ENCODE results near the gene LHPP.

LHPP gene

DNA sequence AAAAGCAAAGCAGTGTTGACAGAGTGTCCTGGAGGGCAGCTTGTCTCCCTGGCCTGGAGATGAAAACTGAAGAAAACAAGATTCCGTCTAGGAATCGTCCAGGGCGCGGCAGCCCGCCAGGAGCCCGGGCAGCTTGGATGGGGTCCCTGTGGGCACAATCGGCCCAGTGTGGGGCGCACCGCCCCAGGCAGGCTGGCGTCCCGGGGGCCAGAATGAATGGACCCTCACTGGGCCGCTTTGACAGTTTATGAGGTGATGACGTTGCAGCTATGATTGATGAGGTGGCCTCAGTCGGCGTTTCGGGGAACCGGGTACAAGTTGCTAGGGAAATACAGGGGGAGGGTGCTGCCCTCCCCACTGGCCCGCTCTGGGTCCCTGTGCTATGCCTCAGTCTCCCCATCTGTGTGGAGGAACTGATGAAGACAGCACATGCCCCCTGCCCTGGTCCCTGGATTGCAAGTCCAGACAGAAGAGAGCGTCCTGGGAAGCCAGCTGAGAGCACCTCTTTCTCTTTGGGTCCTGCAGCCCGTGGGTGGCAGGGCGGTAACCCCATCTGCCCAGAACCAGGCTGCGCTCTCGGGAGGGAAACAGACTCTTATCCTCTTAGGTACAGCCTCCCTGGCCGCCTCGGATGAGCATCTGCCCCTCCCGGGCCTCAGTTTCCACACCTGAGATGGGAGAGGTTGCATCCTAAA lies 131.3 kb downstream of the LHPP start:
- in situ Hi-C loops (cut with MboI; ENCODE audit: low sequenced_read_pairs): no loop called here
- no peaks in the 10 kb centered on the region for H3K27me3 ChIP-seq (ENCODE audit: low read depth)
- H3K4me3 ChIP-seq: no peak overlapping the region
- no peaks in the 10 kb centered on the region for H3K4me1 ChIP-seq
- no peak for DNase-seq (ENCODE audit: low spot score in 2 of 2)
- no peaks in the 10 kb centered on the region for H3K36me3 ChIP-seq (replicated peaks)
- 0 out of 2 replicates have a peak, but pooled peaks cover 2% of the 10 kb centered on the region for H3K9me3 ChIP-seq

DNA sequence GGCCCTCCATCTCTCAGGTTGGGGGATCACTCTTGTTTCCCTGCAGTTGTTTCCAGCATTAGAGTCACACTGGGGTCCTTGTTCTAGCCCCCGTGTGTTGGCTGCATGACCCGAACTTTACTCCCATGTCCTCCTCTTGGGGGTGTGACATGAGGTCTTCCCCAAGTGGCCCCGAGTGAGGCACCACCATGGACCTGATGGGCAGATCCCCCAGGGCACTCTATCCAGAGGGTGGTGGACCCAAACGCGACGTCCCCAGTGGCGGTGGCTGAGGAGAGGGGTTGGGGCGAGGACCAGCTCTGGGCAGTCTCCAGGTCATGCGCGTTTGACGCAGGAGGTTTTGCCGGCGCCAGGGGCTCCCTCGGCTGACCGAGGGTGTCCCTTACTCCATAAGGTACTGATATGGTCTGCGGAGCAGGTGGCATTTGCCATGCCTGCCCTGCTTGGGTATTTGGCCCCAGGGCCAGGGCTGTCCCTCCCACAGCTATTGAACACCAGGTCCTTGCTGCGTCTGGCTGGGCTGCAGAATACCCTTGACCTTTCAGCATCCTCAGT lies 131.9 kb downstream of the LHPP start:
- no peaks in the 10 kb centered on the region for H3K36me3 ChIP-seq (replicated peaks)
- H3K9me3 ChIP-seq: 0 out of 2 replicates have a peak, but pooled peaks cover 2% of the 10 kb centered on the region
- no peaks in the 10 kb centered on the region for H3K27me3 ChIP-seq (ENCODE audit: low read depth)
- DNase-seq (ENCODE audit: low spot score in 2 of 2): no peak
- H3K4me1 ChIP-seq: no peaks in the 10 kb centered on the region
- H3K4me3 ChIP-seq: no peak overlapping the region
- in situ Hi-C loops (cut with MboI; ENCODE audit: low sequenced_read_pairs): no loop called here

DNA sequence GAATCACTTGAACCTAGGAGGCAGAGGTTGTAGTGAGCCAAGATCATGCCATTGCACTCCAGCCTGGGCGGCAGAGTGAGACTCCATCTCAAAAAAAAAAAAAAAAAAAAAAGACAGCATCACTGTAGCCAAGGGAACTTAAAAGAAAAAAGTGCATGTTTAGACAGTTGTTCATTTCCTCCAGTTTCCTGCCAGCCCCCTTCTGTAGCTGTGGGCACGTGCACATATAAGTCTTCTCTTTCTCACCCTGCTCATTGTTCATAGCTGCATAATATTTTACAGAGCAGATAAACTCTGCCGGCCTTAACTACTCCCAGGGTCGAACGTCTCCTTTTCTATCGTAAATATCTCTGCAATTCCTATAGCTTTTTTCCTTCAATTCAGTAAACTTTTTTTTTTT lies 132.6 kb downstream of the LHPP start:
- DNase-seq (ENCODE audit: low spot score in 2 of 2): no peak
- in situ Hi-C loops (cut with MboI; ENCODE audit: low sequenced_read_pairs): no loop called here
- H3K9me3 ChIP-seq: 0 out of 2 replicates have a peak, but pooled peaks cover 2% of the 10 kb centered on the region
- no peak overlapping the region for H3K4me3 ChIP-seq
- H3K4me1 ChIP-seq: no peaks in the 10 kb centered on the region
- H3K27me3 ChIP-seq (ENCODE audit: low read depth): no peaks in the 10 kb centered on the region
- no peaks in the 10 kb centered on the region for H3K36me3 ChIP-seq (replicated peaks)

DNA sequence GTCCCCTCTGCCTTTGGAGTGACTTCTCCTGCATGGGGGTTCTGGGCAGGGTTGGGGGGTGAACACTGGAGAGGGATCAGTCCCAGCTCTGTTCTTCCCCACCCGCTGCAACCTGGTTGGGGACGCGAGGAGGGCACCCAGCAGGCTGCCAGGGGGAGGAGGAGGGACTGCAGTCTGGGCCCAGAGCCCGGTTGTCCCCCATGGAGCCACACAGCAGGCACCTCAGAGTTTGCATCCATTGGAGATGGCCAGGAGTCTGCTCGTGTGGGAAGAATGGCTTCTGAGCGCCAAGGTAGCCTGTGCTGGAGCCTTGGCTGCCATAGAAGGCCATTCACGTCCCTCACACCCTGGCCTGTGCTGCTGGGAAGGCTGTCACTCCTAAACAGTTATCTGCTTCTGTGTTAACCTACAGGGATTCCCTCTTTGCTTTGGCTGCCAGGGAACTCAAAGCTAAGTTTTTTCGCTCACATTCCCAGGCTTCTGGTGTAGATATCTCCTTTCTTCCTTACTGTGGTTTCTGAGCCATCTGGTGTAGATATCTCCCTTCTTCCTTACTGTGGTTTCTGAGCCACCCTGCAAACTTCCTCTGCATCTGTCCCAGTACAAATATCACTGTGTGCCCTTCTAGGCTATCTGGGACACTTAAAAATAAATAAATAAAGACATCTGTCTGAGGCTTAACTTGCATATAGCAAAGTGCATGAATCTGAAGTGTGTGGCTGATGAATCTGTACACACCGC lies 133.7 kb downstream of the LHPP start:
- no peak for DNase-seq (ENCODE audit: low spot score in 2 of 2)
- H3K9me3 ChIP-seq: 0 out of 2 replicates have a peak, but pooled peaks cover 2% of the 10 kb centered on the region
- H3K4me3 ChIP-seq: no peak overlapping the region
- H3K27me3 ChIP-seq (ENCODE audit: low read depth): no peaks in the 10 kb centered on the region
- no peaks in the 10 kb centered on the region for H3K4me1 ChIP-seq
- H3K36me3 ChIP-seq (replicated peaks): no peaks in the 10 kb centered on the region
- in situ Hi-C loops (cut with MboI; ENCODE audit: low sequenced_read_pairs): no loop called here

DNA sequence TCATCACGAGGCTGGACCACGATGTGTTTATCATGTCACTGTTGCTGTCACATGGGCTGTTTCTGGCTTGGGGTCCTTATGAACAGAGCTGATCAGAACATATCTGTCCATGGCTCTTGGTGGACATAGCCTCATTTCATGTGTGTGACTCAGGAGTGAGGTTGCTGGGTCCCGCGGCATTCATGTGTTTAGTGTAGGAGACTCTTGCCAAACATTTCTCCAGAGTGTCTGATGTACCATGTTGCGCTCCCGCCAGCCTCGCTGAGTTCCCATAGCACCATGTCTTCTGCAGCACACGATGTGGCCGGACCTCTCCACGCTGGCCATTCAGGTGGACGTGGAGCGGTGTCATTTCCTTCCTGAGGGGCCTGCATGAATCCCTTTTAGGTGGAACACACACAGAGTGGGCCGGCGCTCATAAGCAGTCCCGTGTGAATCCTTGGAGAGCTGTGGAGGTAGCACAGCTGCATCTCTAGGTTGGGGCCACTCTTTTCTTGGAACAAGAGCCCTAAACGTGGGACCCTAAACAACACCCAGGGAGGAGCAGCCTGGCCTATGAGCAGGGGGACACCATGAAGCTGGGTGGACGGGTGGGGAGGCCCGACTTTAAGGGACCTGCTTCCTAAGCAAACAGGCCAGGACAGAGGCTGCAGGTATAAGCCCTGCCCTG lies 134.6 kb downstream of the LHPP start:
- DNase-seq (ENCODE audit: low spot score in 2 of 2): no peak
- no peaks in the 10 kb centered on the region for H3K27me3 ChIP-seq (ENCODE audit: low read depth)
- no peaks in the 10 kb centered on the region for H3K36me3 ChIP-seq (replicated peaks)
- H3K4me3 ChIP-seq: no peak overlapping the region
- no peaks in the 10 kb centered on the region for H3K4me1 ChIP-seq
- in situ Hi-C loops (cut with MboI; ENCODE audit: low sequenced_read_pairs): no loop called here
- H3K9me3 ChIP-seq: 0 out of 2 replicates have a peak, but pooled peaks cover 2% of the 10 kb centered on the region

DNA sequence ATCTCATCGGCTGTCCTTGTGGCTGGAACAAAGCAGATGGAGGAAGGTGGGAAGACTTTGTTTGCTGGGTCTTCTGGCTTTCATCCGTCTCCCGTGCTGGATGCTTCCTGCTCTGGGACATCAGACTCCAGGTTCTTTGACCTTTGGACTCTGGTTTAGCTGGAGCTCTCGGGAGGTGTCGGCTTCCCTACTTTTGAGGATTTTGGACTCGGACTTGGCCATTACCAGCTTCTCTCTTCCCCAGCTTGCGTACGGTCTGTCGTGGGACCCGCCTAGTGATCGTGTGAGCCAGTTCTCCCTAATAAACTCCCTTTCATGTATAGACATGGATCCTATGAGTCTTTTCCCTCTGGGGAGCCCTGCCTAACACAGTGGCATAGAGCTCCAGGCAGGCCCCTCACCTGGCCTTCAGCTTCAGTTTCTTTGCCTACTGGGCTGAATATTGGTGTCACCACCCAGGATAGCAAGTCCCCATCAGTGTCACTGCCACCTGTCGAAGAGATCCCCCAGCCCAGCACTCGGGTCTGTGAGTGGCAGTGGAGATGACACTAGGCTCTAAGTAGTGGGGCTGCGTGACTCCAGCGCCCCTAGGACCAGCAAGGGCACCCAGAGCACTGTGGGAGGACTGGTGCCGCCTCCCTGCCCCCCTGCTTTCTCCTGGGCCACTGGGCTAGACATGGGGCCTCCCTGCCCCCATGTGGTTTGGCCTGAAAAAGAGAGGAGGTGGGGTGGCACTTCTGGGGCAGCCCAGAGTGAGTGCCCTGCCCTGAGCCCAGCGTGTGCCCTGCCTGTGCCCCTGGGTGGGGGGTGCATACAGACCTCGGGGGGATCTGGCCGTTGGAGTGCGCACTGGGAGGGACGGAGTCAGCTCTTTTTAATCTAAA lies 135.6 kb downstream of the LHPP start:
- DNase-seq (ENCODE audit: low spot score in 2 of 2): no peak
- in situ Hi-C loops (cut with MboI; ENCODE audit: low sequenced_read_pairs): no loop called here
- no peaks in the 10 kb centered on the region for H3K4me1 ChIP-seq

DNA sequence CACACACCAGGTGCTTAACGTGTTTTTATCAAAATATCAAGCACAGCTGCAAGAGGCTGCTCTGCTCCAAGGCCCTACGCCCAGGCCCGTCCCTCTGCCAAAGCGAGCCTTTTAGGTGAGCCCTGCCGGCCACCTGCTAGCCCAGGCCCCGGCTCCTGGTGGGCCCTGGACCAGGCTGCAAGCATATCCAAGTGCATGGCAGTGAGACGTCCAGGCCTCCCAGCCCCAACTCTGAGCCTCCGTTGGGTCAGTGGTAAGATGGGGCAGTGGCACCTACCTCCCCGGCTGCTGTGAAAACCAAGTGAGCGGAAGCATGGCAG lies 136.2 kb downstream of the LHPP start:
- DNase-seq (ENCODE audit: low spot score in 2 of 2): no peak
- H3K4me1 ChIP-seq: no peaks in the 10 kb centered on the region
- no peaks in the 10 kb centered on the region for H3K27me3 ChIP-seq (ENCODE audit: low read depth)
- no peaks in the 10 kb centered on the region for H3K36me3 ChIP-seq (replicated peaks)
- H3K4me3 ChIP-seq: no peak overlapping the region
- in situ Hi-C loops (cut with MboI; ENCODE audit: low sequenced_read_pairs): no loop called here
- no peaks in the 10 kb centered on the region for H3K9me3 ChIP-seq

More for the DNA sequence above, 135.6 kb downstream of the LHPP start:
- no peaks in the 10 kb centered on the region for H3K36me3 ChIP-seq (replicated peaks)
- H3K9me3 ChIP-seq: no peaks in the 10 kb centered on the region
- H3K4me3 ChIP-seq: no peak overlapping the region
- H3K27me3 ChIP-seq (ENCODE audit: low read depth): no peaks in the 10 kb centered on the region

DNA sequence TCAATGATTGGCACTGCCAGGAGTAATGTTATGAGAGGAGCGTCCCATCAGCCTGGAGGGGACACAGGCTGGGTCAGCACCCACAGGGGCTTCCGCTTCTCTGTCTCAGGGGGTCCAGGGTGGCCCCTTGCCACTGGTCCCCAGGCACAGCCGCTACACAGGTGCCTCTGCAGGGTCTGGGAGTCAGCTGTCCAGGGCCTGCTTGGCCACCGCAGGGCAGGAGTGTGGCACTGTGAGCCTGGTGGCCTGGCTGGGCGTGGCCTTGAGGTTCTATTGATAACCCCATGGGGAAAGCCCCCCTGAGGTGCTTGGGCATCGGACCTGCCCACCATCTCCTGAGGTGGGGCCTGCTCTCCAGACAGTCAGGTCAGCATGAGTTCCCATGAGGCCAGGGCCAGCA lies 136.6 kb downstream of the LHPP start:
- no peaks in the 10 kb centered on the region for H3K9me3 ChIP-seq
- H3K4me3 ChIP-seq: no peak overlapping the region
- DNase-seq (ENCODE audit: low spot score in 2 of 2): no peak
- H3K27me3 ChIP-seq (ENCODE audit: low read depth): no peaks in the 10 kb centered on the region
- no peaks in the 10 kb centered on the region for H3K36me3 ChIP-seq (replicated peaks)
- in situ Hi-C loops (cut with MboI; ENCODE audit: low sequenced_read_pairs): no loop called here
- H3K4me1 ChIP-seq: no peaks in the 10 kb centered on the region

DNA sequence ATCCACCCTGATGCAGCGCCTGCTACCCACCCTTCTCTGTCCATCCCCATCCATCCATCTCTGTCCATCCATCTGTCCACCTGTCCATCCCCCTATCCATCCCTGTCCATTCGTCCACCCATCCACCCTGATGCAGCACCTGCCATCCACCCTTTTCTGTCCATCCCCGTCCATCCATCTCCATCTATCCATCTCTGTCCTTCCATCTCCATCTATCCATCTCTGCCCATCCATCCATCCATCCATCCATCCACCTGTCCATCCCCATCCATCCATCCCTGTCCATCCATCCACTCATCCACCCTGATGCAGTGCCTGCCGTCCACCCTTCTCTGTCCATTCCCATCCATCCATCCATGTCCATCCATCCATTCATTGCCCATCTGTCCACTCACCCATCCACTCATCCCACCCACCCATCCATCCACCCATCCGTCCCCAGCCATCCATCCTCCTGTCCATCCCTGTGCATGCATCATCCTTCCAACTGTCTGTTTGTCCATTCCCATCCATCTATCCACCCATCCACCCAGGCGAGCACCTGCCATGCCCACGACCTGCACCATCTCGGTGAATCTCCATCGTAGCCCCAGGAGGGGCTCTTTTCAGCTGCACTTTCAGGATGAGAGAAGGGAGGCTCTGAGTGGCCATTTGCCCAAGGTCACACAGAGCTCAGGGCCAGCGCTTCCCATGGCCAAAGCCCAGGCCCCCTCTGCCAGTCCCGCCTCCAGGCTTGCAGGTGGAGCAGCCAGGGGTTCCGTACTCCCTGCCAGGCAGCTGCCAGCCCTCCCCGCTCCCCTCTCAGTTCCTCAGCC lies 137.4 kb downstream of the LHPP start:
- no peaks in the 10 kb centered on the region for H3K36me3 ChIP-seq (replicated peaks)
- no peak overlapping the region for H3K4me3 ChIP-seq
- no peaks in the 10 kb centered on the region for H3K27me3 ChIP-seq (ENCODE audit: low read depth)
- in situ Hi-C loops (cut with MboI; ENCODE audit: low sequenced_read_pairs): no loop called here
- H3K4me1 ChIP-seq: no peaks in the 10 kb centered on the region
- DNase-seq (ENCODE audit: low spot score in 2 of 2): no peak
- no peaks in the 10 kb centered on the region for H3K9me3 ChIP-seq

DNA sequence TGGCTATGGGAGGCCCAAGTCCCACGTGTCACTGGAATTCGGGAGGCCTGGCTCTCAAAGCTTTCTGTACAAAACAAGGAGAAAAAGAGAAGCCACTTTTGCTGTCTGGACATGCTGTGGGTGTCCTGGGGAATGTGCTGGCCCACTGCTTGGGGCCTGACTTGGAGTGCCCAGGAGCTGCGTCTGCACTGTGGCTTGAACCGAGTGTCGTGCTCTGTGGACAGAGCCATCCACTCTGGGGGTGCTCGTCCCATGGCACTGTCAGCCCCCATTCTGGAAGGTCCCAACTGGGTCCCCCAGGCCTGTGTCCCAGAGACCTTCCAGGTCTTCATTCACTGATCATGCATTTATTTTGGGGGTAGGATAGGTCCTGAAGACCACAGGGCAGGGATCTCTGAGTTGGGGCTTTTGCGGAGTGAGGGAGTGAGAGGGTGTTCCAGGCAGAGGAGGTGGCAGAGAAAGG lies 138.0 kb downstream of the LHPP start:
- DNase-seq (ENCODE audit: low spot score in 2 of 2): no peak
- Histone ChIP-seq H3K27me3 (ENCODE audit: low read depth) (no peaks in the 10 kb centered on the region), H3K36me3 (replicated peaks) (no peaks in the 10 kb centered on the region), H3K4me1 (no peaks in the 10 kb centered on the region), H3K9me3 (no peaks in the 10 kb centered on the region), H3K4me3 (no peak overlapping the region)
- in situ Hi-C loops (cut with MboI; ENCODE audit: low sequenced_read_pairs): no loop called here

DNA sequence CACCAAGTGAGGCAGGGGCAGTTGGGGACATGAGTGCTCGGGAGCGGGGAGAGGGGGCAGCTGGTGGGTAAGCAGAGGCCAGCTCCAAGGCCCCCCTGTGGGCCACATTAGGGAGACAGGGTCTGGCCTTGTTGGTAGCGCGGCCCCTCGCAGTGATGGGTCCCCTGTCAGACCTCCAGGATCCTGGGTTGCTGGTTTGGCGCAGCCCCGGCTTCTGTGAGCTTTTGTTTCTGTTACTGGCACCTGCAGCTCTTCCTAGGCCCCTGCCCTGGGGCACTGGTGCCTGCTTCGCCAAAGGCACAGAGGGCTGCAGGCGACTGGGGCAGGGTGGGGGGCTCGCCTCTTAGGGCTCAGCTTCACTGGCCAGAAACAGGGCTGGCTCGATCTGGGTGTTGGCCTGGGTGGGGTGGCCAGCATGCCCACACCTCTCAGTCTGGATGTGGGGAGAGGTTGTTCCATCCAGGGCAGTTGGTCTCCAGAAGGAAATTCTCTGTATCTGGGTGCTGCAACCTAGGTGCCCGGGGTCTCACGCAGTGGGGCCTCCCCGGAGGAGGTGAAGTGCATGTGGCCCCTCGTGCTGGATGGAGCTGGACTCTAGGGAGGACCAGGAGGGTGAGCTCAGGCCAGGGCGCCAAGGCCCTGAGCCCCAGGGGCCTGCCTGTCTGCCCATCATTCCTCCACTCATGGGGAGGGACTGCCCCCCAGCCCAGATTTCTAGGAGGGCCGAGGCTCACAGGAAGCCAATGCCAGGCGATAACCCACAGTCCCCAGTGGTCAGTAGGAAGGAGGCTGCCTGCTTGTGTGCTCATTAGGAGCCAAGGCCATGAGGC lies 138.6 kb downstream of the LHPP start:
- Histone ChIP-seq H3K9me3 (no peaks in the 10 kb centered on the region), H3K4me1 (no peaks in the 10 kb centered on the region), H3K27me3 (ENCODE audit: low read depth) (no peaks in the 10 kb centered on the region), H3K4me3 (no peak overlapping the region), H3K36me3 (replicated peaks) (no peaks in the 10 kb centered on the region)
- no peak for DNase-seq (ENCODE audit: low spot score in 2 of 2)
- in situ Hi-C loops (cut with MboI; ENCODE audit: low sequenced_read_pairs): no loop called here

DNA sequence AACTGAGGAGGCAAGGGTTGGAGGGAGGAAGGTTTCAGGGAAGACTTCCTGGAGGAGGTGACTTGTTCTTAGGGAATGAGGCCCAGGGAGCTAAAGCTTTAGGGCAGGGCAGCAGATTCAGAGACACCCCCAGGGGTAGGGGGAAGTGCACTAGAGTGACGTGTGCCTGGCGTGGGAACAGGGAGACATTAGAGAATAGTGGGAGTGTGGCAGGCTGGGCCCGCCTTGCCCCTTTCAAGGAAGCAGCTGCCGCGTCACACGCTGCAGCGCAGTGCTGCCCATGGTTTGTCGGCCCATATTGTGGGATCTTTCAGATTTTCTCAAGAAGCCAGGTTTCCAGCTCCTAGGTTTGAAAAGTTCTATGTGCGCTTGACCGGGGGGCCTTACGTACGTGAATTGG lies 139.4 kb downstream of the LHPP start:
- no peaks in the 10 kb centered on the region for H3K9me3 ChIP-seq
- no peaks in the 10 kb centered on the region for H3K27me3 ChIP-seq (ENCODE audit: low read depth)
- no peak overlapping the region for H3K4me3 ChIP-seq
- in situ Hi-C loops (cut with MboI; ENCODE audit: low sequenced_read_pairs): no loop called here
- H3K4me1 ChIP-seq: no peaks in the 10 kb centered on the region
- H3K36me3 ChIP-seq (replicated peaks): no peaks in the 10 kb centered on the region
- no peak for DNase-seq (ENCODE audit: low spot score in 2 of 2)
